Muscle layer of duodenum (tissue), 2 donors: ENCODE measurements around the gene CCDC60.

ENCODE experiments used
- H3K27ac ChIP-seq: one replicate; pipeline ENCODE4 v1.7.0; 2013; ENCODE audit warnings: mild to moderate bottlenecking, low read length
- H3K27me3 ChIP-seq: one replicate; pipeline ENCODE4 v1.7.0; 2013; ENCODE audit warnings: low read depth, mild to moderate bottlenecking, control low read depth, low read length
- H3K36me3 ChIP-seq, 2 donors: one replicate each; pipeline ENCODE4 v1.7.0; 2013; ENCODE audit warnings: low read length in 2 of 2, control low read depth in 1 of 2, mild to moderate bottlenecking in 1 of 2; ENCODE audit not compliant: insufficient read depth in 2 of 2, control insufficient read depth in 1 of 2
- H3K4me1 ChIP-seq, 2 donors: one replicate each; pipeline ENCODE4 v1.7.0; 2013; ENCODE audit warnings: low read length in 2 of 2, mild to moderate bottlenecking in 2 of 2, control low read depth in 1 of 2, moderate library complexity in 1 of 2; ENCODE audit not compliant: insufficient read depth in 2 of 2, control insufficient read depth in 1 of 2
- H3K4me3 ChIP-seq, 2 donors: one replicate each; pipeline ENCODE4 v1.7.0; 2013; ENCODE audit warnings: low read length in 2 of 2, low read depth in 1 of 2, mild to moderate bottlenecking in 1 of 2
- H3K9me3 ChIP-seq, 2 donors: one replicate each; pipeline ENCODE4 v1.7.0; 2013; ENCODE audit warnings: low read length in 2 of 2, control low read depth in 1 of 2, mild to moderate bottlenecking in 1 of 2; ENCODE audit not compliant: control insufficient read depth in 1 of 2
- donor health status: healthy.

Gene CCDC60

DNA sequence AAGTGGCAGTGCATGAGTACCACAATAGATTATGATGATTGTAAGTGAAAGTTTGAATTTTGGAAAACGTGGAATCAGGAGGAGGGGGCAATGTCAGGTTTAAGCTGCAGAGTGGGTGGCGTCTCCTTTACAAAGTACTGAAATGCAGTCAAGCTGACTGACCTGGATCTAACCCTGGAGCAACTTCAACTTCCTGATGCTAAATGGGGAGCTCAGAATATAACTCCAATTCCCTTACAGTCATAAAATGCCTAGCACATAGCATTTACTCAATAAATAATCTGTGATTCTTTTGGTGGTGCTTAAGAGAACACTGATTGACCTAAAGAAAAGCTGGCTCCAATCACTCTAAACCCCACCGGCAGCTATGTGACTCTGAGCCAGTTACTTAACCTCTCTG is 38.5 kb downstream of the CCDC60 start:
- Histone ChIP-seq H3K4me1 (no peaks in the 10 kb centered on the region), H3K36me3 (no peaks in the 10 kb centered on the region), H3K4me3 (no peak overlapping the region), H3K27ac (no peak overlapping the region), H3K27me3 (no peaks in the 10 kb centered on the region), H3K9me3 (no peaks in the 10 kb centered on the region)

GRCh38 chr12:119373666-119374065 is 39.1 kb downstream of the CCDC60 start:
- Histone ChIP-seq H3K36me3 (no peaks in the 10 kb centered on the region), H3K9me3 (no peaks in the 10 kb centered on the region), H3K27me3 (no peaks in the 10 kb centered on the region), H3K4me3 (no peak overlapping the region), H3K4me1 (no peaks in the 10 kb centered on the region), H3K27ac (no peak overlapping the region)

GRCh38 chr12:119374635-119375034 is 40.1 kb downstream of the CCDC60 start:
- H3K4me1 ChIP-seq: no peaks in the 10 kb centered on the region
- H3K27ac ChIP-seq: no peak overlapping the region
- no peaks in the 10 kb centered on the region for H3K36me3 ChIP-seq
- H3K4me3 ChIP-seq: no peak overlapping the region
- H3K9me3 ChIP-seq: no peaks in the 10 kb centered on the region
- H3K27me3 ChIP-seq: no peaks in the 10 kb centered on the region

GRCh38 chr12:119375075-119375882 is 40.8 kb downstream of the CCDC60 start:
- no peaks in the 10 kb centered on the region for H3K9me3 ChIP-seq
- H3K4me3 ChIP-seq: no peak overlapping the region
- no peaks in the 10 kb centered on the region for H3K27me3 ChIP-seq
- H3K36me3 ChIP-seq: no peaks in the 10 kb centered on the region
- no peaks in the 10 kb centered on the region for H3K4me1 ChIP-seq
- H3K27ac ChIP-seq: no peak overlapping the region

DNA sequence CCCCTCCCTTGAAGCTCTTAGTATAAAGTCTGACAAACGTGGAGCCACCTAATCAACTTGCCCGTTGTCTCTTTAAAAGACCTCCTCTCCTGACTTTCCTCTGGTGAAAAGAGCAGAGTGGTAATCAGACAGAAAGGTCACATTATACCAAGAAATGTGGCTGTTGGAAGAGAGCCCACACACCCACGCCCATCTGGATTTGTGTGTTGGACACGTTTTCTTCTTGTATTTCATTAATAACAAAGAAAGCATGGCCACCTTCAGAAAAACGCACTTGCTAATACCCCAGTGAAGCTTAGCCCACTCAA is 41.3 kb downstream of the CCDC60 start:
- Histone ChIP-seq H3K4me3 (no peak overlapping the region), H3K36me3 (no peaks in the 10 kb centered on the region), H3K4me1 (no peaks in the 10 kb centered on the region), H3K27me3 (no peaks in the 10 kb centered on the region), H3K9me3 (no peaks in the 10 kb centered on the region), H3K27ac (no peak overlapping the region)

DNA sequence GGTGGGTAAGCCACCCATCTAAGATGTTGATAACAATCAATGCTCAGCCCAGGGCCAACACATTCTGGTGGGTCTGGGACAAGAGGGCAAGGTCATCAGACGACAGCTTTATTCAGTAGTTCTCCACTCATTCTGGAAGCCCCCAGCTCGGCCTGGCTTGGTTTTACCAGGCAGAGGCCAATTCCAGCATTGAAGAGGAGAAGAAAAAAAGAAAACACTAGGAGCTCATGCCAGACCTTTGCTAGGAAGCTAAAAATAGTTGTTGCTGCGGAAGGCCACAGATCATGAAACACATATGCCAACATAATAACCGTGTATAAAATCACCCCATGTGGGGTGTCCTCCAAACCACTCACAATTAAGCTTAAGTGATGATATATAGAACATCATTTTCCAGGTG is 44.4 kb downstream of the CCDC60 start:
- no peaks in the 10 kb centered on the region for H3K9me3 ChIP-seq
- no peak overlapping the region for H3K27ac ChIP-seq
- H3K4me3 ChIP-seq: no peak overlapping the region
- H3K36me3 ChIP-seq: no peaks in the 10 kb centered on the region
- H3K4me1 ChIP-seq: no peaks in the 10 kb centered on the region
- no peaks in the 10 kb centered on the region for H3K27me3 ChIP-seq

GRCh38 chr12:119381471-119382235 is 47.1 kb downstream of the CCDC60 start:
- no peaks in the 10 kb centered on the region for H3K36me3 ChIP-seq
- H3K4me3 ChIP-seq: no peak overlapping the region

GRCh38 chr12:119383206-119383605 is 48.7 kb downstream of the CCDC60 start:
- Histone ChIP-seq H3K4me3 (no peak overlapping the region), H3K9me3 (no peaks in the 10 kb centered on the region), H3K36me3 (no peaks in the 10 kb centered on the region), H3K27ac (no peak overlapping the region), H3K27me3 (no peaks in the 10 kb centered on the region), H3K4me1 (no peaks in the 10 kb centered on the region)

More at GRCh38 chr12:119381471-119382235, 47.1 kb downstream of the CCDC60 start:
- no peaks in the 10 kb centered on the region for H3K9me3 ChIP-seq
- no peaks in the 10 kb centered on the region for H3K4me1 ChIP-seq
- H3K27me3 ChIP-seq: no peaks in the 10 kb centered on the region
- no peak overlapping the region for H3K27ac ChIP-seq

DNA sequence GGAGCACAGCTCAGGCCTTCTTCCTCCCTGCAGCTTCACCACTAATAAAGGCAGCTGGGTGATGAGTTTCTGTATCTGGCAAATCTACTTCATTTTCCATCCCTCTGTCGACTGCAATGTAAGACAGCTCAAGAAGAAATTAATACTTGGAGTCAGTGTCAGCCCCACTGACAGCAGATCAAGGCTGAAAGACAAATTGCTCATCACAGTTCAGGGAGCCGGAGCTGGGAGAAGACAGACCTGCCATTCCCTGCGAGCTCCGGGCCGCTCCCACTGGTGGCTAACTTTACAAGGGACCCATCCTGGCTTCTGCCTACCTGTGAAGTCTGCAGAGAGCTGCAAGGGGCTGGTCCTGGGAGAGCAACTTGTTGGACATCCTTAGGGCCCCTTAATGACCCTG is 49.8 kb downstream of the CCDC60 start:
- no peaks in the 10 kb centered on the region for H3K36me3 ChIP-seq
- no peak overlapping the region for H3K27ac ChIP-seq
- no peaks in the 10 kb centered on the region for H3K27me3 ChIP-seq
- H3K4me3 ChIP-seq: no peak overlapping the region
- no peaks in the 10 kb centered on the region for H3K9me3 ChIP-seq
- no peaks in the 10 kb centered on the region for H3K4me1 ChIP-seq

DNA sequence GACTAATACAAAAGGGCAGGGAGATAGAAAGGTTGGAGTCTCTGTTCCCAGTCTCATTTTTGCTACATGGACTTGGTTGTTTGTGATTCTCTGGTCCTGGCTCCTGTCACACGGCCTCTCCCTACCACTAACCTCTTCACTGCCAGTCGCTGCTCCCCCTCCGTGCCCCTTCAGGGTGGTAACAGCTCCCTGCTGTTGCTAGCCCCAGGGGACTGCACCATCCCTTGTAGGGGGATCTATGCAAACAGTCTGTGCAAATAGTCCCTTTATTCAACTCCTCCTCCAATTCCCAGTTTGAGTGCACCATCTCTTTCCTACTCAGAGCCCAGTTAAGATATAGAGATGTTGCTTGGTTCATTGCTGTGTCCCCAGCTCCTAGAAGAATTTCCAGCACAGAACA is 51.1 kb downstream of the CCDC60 start:
- no peaks in the 10 kb centered on the region for H3K27me3 ChIP-seq
- no peak overlapping the region for H3K4me3 ChIP-seq

GRCh38 chr12:119389687-119390086 is 55.2 kb downstream of the CCDC60 start:
- Histone ChIP-seq H3K36me3 (no peaks in the 10 kb centered on the region), H3K27me3 (no peaks in the 10 kb centered on the region), H3K27ac (no peak overlapping the region), H3K9me3 (no peaks in the 10 kb centered on the region), H3K4me1 (no peaks in the 10 kb centered on the region), H3K4me3 (no peak overlapping the region)

More for the DNA sequence above, 51.1 kb downstream of the CCDC60 start:
- H3K4me1 ChIP-seq: no peaks in the 10 kb centered on the region
- H3K27ac ChIP-seq: no peak overlapping the region
- H3K9me3 ChIP-seq: no peaks in the 10 kb centered on the region
- no peaks in the 10 kb centered on the region for H3K36me3 ChIP-seq
